NCI-H2196 treated with DMSO at 0.1 percent for 48 hours (cell line): ENCODE data around the gene CLEC12A.
"Not testable (repeated sequence)": the region's sequence is repeated elsewhere in the genome, so short reads cannot be mapped to it uniquely, and the experiment has no call there.

ENCODE experiments used
- DNase-seq: peaks from one replicate; lab custom pipeline; 2025; ENCODE audit not compliant: unreplicated experiment; lab: John Stamatoyannopoulos, UW

The CLEC12A gene

DNA sequence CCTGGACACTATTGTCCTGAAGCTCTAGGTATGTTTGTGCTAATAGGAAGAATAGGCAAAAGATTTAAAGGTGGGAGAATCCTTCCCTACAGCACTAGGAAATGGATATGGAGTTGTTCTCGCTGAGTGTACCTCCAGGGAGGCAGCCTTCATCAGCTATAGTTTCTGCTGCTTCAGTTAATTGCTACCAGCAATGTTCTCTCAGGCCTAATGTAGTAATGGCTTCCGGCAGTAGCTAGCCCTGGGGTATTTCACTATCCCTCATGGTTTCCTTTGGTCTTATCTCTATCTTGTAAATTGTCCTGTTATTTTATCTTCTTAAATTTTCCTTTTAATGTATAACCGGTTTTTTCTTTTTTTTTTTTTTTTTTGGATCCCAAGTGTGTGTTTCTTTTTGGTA is 9.3 kb upstream of the CLEC12A start:
- DNase-seq = no peak

DNA sequence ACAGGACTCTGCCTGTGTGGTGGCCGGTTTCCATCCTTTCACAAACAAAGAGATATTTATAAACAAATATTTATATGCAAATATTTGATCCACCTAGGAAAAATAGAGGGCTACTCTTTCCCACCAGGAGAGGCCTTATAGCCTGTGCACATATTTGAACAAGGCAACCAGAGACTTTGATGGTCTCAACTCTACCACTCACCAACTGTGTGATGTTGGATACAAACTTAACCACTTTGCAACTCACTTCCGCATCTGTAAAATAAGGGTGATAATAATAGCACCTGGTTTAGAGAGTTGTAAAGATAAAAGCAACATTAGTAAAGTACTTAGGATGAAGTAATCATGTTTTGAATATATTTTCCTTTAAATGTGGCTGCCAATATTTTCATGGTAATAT is 1.5 kb upstream of the CLEC12A start:
- no peak for DNase-seq

DNA sequence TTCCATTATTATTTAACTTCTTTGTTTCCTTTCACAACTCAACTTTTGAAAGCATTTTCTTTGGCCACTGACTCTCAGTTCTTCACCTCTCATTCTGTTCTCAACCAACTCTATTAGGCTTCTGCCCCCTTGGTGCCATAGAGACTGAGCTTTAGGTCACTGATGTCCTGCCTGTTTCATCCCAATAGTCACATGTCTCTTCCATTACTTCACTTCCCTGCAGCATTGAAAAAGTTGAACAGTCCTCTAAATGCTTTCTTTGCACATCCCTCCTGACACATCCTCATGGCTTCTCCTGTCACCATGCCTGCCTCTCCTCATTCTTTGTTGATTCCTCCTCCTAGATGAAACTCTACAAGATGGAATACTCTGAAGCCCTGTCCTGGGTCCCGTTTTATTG is 2.7 kb downstream of the CLEC12A start:
- no peak for DNase-seq

DNA sequence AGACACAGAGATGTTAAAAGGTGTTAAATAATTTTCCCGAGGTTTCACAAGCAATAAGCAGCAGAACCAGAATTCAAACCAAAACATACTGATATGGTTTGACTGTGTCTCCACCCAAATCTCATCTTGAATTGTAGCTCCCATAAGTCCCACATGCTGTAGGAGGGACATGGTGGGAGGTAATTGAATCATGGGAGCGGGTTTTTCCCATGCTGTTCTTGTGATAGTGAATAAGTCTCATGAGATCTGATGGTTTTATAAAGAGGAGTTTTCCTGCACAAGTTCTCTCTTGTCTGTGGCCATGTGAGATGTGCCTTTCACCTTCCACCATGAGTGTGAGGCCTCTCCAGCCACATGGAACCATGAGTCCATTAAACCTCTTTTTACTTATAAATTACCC is 3.5 kb downstream of the CLEC12A start:
- DNase-seq = not testable (repeated sequence)

DNA sequence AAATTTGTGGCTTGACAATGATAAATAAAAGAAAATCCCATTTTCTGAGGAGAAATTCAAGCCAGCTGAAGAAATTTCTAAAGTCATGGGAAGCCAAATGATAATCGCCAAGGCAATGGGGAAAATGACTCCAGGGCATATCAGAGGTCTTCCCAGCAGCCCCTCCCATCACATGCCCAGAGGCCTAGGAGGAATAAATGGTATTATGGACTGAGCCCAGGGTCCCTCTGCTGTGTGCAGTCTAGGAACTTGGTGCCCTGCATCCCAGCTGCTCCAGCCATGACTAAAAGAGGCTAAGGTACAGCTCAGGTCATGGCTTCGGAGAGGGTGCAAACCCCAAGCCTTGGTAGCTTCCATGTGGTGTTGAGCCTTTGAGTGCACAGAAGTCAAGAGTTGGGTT is 4.4 kb downstream of the CLEC12A start:
- DNase-seq = no peak

DNA sequence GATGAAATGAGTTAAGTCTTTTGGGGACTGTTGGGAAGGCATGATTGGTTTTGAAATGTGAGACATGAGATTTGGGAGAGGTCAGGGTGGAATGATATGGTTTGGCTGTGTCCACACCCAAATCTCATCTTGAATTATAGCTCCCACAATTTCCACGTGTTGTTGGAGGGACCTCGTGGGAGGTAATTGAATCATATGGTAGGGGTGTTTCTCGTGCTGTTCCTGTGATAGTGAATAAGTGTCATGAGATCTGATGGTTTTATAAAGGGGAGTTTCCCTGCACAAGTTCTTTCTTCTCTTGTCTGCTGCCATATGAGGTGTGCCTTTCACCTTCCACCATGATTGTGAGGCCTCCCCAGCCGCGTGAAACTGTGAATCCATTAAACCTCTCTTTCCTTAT is 5.4 kb downstream of the CLEC12A start:
- not testable (repeated sequence) for DNase-seq

DNA sequence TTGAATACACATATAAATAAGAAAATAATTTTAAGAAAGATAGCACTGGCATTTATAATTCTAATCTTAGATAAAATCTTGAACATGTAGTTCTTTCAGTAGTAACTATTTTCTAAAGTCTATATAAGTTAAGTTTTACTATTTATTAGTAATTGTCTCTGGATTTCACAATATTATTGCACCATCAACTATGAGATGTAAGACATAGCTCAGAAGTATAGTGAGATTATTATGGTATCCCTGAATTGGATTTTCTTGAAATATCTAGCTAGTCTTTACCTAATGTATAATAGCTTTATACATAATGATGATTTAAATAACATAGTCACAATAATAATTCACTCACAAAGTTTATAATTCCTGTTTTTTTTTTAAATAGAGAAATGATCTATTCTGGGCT is 6.7 kb downstream of the CLEC12A start:
- DNase-seq = no peak

DNA sequence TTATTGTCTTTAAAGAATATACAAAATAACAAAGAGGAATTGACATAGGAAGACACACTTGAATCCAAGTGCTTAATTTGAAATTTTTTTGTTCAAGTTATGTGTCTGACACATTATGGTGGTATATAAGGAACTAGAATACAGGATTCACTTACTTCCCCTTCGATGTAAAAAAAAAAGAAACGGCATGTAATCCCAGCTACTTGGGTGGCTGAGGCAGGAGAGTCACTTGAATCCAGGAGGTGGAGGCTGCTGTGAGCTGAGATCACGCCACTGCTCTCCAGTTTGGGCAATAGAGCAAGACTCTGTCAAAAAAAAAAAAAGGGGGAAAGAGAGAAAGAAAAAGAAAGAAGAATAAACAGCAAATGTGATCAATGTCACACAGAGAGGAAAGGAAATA is 8.9 kb downstream of the CLEC12A start:
- no peak for DNase-seq

DNA sequence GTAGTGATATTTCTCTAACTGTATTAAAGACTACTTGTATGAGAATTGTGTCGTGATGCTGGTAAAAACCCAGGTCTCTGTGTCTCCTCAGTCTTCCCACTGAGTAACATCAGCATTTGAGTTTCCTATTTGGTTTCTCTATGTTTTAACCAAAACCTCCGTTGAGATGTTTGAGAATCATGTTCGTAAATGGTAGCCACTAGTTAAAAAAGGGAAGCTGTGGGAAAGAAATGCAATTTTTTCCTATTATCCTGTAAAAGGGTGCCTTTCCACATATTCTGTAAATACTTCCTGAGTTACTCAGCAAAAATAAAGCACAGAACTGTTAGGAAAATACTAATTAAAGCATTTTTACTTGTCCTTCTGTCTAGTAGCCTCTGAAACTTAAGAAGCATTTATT is 20.7 kb downstream of the CLEC12A start:
- DNase-seq = no peak

DNA sequence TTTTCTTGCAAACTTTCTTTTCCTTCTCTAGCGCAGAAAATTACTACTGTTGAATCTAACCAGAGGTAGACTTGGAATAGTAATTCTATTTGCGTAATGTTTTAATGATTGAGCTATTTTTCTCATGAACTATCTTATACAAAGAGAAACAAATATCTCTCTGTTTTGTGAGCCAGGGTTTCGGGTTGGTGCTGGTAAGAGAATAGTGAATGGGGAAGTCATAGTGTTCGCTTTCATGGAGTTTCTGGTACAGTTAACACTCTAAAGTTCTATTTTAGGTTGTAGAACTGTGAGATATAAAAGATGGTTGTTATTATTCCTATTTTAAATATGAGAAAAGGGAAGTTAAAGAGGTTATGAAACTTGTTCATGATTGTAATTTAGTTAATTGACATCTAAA is 21.1 kb downstream of the CLEC12A start:
- DNase-seq = no peak

DNA sequence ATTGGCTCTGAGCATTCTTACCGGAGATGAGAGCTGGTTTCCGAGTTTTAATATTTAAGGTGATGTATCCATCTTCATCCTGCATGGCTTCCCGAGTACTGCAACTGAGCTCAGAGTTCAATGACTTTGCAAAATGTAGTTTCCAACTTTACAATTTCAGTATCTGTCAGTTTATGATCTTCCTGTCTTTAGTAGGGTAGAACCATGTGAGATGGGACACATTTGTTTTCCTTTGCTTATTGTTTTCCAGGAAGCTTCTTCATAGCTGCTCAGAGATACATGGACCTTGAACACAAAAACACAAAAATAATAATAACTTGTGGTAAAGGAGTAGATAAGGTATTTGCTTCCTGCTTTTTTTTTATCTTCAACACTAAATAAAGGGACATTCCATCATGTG is 27.8 kb downstream of the CLEC12A start, which contains the start of gene CLEC1B:
Gene CLEC1B (minus strand): TSS at position 106 of the 400 bp plus-strand sequence. CDS start 21 bp downstream, at position 85.
- no peak for DNase-seq

DNA sequence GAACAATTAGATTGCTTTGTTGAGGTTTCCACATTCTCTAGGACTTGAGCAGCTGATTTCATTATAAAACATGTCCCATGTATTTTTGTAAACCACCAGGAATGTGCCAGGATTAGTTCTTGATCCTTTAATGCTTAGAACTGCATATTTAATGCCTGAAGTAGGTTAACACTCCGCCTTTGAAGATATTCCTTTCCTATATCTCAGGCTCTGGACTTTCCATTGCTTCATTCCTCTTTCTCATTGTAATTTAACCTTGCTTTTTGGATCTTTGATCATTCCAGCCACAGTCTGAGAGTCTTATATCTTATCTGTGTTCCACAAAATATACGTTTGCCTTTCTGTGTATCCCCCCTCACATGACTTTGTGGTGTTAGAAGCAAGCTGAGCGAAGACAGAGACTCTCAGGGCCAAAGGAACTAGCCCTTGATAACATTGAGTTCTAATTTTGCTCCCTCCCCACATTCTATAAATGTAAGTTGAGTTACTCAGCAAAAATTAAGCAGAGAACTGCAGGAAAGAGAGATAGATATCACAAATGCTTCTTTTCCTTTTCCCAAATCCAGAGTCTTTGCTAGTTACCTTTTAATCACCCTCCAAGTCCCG is 30.1 kb downstream of the CLEC12A start:
- DNase-seq = no peak

DNA sequence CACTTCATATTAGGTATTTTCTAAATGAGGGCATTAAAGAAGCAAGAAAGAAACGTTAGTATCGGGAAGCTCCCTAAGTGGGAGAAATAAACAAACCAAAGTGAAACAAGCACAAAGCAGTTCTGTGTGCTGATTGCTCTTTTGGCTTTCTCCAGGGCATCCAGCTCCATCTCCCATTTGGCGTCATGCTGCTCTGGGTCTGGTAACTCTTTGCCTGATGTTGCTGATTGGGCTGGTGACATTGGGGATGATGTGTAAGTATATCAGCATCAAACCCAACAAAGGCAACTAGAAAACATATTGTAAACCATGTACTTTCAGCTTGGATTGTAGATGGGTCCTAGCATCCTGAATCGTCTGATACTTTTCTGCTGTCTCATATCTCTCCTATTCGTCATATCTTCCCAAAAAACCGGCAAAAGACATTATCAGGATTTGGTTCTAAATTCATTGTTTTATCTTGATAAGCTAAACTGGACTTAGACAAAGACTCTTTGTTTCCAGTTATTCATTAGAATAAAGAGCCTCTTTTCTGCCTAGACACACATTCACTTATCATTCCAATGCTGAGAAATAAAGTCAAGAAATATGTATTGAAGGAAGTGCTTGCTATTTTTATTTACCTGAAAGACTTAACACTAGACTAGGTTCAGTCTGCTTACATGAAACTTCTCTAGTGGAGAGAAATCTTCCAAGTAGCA is 41.6 kb downstream of the CLEC12A start:
- no peak for DNase-seq

DNA sequence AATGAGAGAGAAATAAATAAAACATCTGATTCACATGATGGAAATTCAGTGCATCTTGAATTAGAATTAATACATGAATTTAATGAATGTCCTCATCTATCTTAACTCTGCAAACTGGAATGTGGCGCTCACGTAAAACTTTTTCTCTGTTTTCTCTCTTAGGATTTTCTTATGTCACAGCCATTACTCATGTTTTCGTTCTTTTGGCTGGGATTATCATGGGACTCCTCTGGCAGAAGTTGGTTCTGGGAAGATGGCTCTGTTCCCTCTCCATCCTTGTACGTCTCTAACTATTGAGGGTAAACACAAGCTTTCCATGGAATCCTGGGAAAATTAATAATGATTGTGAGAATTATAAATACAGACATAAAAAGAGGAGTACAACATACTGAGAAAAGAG is 44.2 kb downstream of the CLEC12A start:
- no peak for DNase-seq

DNA sequence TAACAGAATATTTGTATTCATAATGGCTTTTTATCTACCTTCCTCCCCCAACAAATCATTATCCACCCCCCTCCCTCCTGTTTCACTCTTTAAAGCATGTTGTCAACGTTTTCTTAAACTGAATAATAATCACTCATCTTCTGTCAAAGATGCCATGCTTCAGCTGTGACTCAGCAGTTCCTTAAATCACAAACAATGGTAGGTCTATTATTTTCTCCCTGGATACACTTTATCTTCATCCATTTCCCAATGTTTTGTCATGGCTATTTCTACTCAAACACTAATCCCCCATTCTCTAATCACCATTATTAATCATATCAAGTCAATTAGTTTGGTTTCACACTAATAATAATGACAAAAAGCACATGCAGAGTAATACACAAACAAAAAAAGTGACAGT is 45.7 kb downstream of the CLEC12A start:
- no peak for DNase-seq

DNA sequence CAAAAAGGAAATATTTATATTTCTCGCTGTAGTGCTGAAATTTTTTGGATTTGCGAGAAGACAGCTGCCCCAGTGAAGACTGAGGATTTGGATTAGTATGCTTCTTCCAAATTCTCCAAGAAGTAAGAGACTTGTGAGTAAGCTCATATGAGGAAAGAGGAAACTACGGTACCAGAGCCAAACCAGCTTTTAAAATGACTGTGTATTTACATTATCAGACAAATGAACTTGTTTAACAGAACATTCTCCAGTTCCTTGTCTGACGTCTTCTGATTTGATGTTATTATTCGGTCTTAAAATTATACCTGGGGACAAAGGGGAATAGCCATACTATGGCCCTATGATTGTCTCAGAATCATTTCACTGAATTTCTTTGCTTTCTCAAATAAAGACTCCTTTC is 47.2 kb downstream of the CLEC12A start:
- DNase-seq = no peak

DNA sequence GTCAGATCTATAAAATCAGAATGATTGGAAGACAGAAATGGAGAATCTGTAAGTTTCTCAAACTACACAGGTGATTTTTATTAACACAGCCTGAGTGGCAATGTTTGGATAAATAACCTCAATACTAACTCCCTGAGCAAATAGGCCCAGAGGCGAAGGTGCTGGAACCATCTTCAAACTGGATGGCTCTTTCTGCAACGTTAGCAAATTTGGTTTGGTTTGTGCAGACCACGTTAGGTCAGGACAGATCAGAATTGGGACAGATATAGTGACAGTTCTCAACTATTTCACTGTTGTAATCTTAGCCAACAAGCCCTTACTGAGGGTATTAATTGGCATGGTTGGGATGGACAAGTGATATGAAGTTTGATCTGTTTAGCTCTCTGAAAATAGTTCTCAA is 50.1 kb downstream of the CLEC12A start:
- DNase-seq = no peak

DNA sequence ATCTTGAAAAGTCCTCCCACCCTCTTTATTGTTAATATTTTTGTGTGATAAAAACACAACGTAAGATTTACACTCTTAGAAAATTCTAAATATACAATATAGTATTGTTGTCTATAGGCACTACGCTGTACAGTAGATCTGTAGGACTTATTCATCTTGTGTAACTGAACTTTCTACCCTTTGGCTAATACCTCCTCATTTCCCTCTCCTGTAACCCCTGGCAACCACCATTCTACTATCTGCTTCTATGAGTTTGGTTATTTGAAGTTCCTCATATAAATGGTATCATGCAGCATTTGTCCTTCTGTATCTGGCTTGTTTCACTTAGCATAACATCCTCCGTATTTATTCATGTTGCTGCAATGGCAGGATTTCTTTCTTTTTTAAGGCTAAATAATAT is 54.0 kb downstream of the CLEC12A start:
- DNase-seq = no peak

DNA sequence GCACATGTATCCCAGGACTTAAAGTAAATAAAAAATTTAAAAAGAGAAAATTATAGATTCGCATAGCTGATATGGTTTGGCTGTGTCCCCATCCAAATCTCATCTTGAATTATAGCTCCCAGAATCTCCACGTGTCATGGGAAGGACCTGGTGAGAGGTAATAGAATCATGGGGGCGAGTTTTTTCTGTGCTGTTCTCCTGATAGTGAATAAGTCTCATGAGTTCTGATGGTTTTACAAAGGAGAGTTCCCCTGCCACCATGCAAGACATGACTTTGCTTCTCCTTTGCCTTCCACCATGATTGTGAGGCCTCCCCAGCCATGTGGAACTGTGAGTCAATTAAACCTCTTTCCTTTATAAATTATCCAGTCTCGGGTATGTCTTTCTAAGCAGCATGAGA is 55.5 kb downstream of the CLEC12A start:
- not testable (repeated sequence) for DNase-seq

DNA sequence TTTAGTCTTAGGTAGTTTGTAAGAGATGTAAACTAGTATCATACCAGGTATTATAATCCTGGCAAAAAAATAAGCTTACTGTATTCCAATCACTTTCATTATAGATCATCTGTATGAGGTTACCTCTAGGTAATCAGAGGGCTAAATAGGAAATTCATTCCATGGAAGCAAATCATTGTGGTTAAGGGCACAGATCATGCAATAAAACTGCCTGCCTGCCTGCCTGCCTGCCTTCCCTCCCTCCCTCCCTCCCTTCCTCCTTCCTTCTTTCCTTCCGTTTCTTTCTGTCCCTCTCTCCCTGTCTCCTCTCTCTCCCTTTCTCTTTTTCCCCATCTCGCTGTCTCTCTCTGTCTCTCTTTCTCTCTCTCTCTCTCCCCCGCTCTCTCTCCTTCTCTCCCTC is 56.1 kb downstream of the CLEC12A start:
- no peak for DNase-seq

DNA sequence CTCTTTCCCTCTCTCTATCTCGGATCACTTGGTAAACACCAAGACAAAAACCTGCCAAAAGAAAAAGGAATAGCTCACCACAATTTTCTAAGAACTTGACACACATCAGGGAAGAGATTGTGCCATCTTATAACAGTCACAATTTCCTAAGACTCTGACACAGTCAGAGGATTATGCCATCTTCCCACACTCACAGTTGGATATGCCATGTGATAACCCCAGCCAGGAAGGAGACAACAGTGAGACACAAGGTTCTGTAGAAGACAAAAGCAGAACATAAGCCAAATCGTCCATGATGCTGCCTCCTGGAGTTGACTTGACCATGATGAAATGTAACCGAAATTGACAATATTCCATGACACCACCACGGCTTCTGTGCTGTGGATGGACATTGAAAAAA is 56.5 kb downstream of the CLEC12A start:
- DNase-seq = no peak

DNA sequence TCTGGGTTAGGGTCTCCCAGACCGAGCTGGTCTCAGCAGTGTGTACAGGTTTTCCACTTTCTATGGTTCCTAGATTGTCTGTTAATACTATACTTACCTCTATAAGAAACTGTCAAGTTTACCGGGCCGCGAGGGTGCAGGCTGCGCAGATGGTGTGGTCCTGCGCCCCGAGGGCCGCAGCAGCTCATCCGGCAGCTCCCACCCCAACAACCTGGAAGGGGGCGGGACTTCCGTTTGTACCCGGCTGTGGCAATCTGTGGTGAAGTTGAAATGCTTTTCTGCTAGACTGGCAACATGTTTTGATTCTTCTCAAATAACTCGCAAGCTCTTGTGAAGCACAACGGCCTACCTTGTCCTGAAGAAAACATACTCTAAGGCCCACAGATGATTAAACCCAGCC is 59.2 kb downstream of the CLEC12A start, which contains the start of gene CLEC9A:
Gene CLEC9A (plus strand): TSS at position 237 of the 400 bp plus-strand sequence. CDS start 22,006 bp downstream, outside the sequence.
- DNase-seq = no peak

DNA sequence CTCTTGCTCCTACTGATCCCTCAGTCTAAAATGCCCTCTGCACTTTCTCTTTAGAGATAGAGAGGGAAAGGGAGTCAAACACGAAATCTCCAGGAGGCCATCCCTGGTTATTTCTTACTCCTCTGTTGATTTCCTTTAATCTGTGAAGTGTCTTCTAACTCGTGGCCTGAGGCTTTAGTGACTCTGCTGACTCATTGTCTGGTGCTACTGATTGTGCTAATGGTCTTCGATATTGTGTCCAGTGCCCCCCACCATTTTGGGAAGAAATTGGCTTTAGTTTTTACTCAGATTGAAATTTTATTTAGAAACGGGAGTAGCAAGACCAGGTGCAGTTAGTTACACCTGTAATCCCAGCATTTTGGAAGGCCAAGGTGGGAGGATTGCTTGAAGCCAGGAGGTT is 60.1 kb downstream of the CLEC12A start:
- no peak for DNase-seq
